H1 (cell line): ENCODE measurements around the gene FANCE. TPM values are rescaled to one million over a fixed set of nuclear protein-coding genes. Genes with fewer than 3 reads are reported as not detected.

Source experiments
- CTCF ChIA-PET: fragments of 300-600 bp; sonication (Branson Sonifier 250); formaldehyde crosslinking; loops from one replicate; lab custom pipeline; 2021; ENCODE audit not compliant: partially characterized antibody; lab: Charles Lee
- POLR2A ChIA-PET: fragments of 300-600 bp; sonication (Branson Sonifier 250); formaldehyde crosslinking; loops from one replicate; lab custom pipeline; 2021; ENCODE audit warnings: inconsistent platforms; ENCODE audit not compliant: partially characterized antibody; lab: Charles Lee
- DNase-seq, 2 experiments: peaks; one replicate each; pipeline versions ENCODE4 v3.0.0 to v3.0.0-alpha.2; 2010 to 2022; ENCODE audit warnings: low spot score in 2 of 2, low read depth in 1 of 2, mixed read lengths in 1 of 2
- FAIRE-seq: peaks from 2 replicates; lab custom pipeline; 2011; peaks lifted over from hg19 to GRCh38; lab: Jason Lieb, UNC
- H2AFZ ChIP-seq: 2 replicates; pipeline ENCODE4 v1.8.1; 2012; ENCODE audit warnings: low read length, inconsistent platforms
- H2AK5ac ChIP-seq: 2 replicates; pipeline ENCODE4 v1.6.1; 2013; ENCODE audit warnings: low read depth, low read length
- H2BK120ac ChIP-seq: replicated peaks from 2 replicates; pipeline ENCODE3; 2013; ENCODE audit warnings: low read depth, low read length, inconsistent platforms
- H2BK12ac ChIP-seq: 2 replicates; pipeline ENCODE4 v1.6.1; 2013; ENCODE audit warnings: low read depth, low read length
- H2BK15ac ChIP-seq: 2 replicates; pipeline ENCODE4 v1.6.1; 2013; ENCODE audit warnings: low read length
- H2BK20ac ChIP-seq: 2 replicates; pipeline ENCODE4 v1.6.1; 2013; ENCODE audit warnings: low read length
- H2BK5ac ChIP-seq: 2 replicates; pipeline ENCODE4 v1.6.1; 2013; ENCODE audit warnings: low read depth, low read length
- H3K14ac ChIP-seq: 2 replicates; pipeline ENCODE4 v1.6.1; 2013; ENCODE audit warnings: inconsistent platforms; ENCODE audit not compliant: insufficient read length
- H3K18ac ChIP-seq: 2 replicates; pipeline ENCODE4 v1.6.1; 2013; ENCODE audit warnings: low read length; ENCODE audit errors: extremely low read depth
- H3K23ac ChIP-seq: 2 replicates; pipeline ENCODE4 v1.6.1; 2013; ENCODE audit warnings: inconsistent platforms; ENCODE audit not compliant: insufficient read length
- H3K23me2 ChIP-seq: 2 replicates; pipeline ENCODE4 v1.6.1; 2013; ENCODE audit warnings: low read depth, low read length
- H3K27ac ChIP-seq: 2 replicates; pipeline ENCODE4 v1.6.1; 2011; ENCODE audit warnings: low read depth, low read length, inconsistent platforms
- H3K27me3 ChIP-seq, 4 experiments: replicated peaks in 1 of 4; 1 replicate in 1 of 4; 2 replicates in 3 of 4; pipeline versions ENCODE4 v1.6.1 to v1.8.1; 2011 to 2013; ENCODE audit warnings: low read length in 3 of 4, mild to moderate bottlenecking in 3 of 4, inconsistent platforms in 2 of 4, mixed read lengths in 2 of 4, moderate library complexity in 1 of 4; ENCODE audit not compliant: control insufficient read depth in 3 of 4, insufficient read depth in 3 of 4; ENCODE audit errors: extremely low read depth in 1 of 4
- H3K36me3 ChIP-seq, 4 experiments: 2 replicates each; pipeline versions ENCODE4 v1.6.1 to v1.8.1; 2011 to 2013; ENCODE audit warnings: mild to moderate bottlenecking in 4 of 4, low read length in 3 of 4, moderate library complexity in 2 of 4, control low read depth in 1 of 4, inconsistent platforms in 1 of 4; ENCODE audit not compliant: insufficient read depth in 4 of 4, control insufficient read depth in 2 of 4
- H3K4ac ChIP-seq: replicated peaks from 2 replicates; pipeline ENCODE3; 2013; ENCODE audit warnings: low read length, low read depth, mixed read lengths, inconsistent platforms; ENCODE audit not compliant: insufficient read length
- H3K4me1 ChIP-seq, 4 experiments: replicated peaks in 1 of 4; 1 replicate in 1 of 4; 2 replicates in 3 of 4; pipeline versions ENCODE4 v1.6.1 to v1.8.1; 2011 to 2013; ENCODE audit warnings: low read length in 3 of 4, inconsistent platforms in 2 of 4, mixed read lengths in 1 of 4; ENCODE audit not compliant: insufficient read depth in 4 of 4, control insufficient read depth in 3 of 4
- H3K4me2 ChIP-seq, 2 experiments: 2 replicates each; pipeline versions ENCODE4 v1.6.1 to v1.8.1; 2011 to 2013; ENCODE audit warnings: low read depth in 2 of 2, low read length in 2 of 2, control low read depth in 1 of 2, inconsistent platforms in 1 of 2, mild to moderate bottlenecking in 1 of 2; ENCODE audit not compliant: insufficient read depth in 1 of 2
- H3K4me3 ChIP-seq, 4 experiments: fragments of 200-600, 300-600 bp in 1 of 4; sonication (generic), shearing (Covaris generic), sonication (Bioruptor Twin) in 1 of 4; 2 replicates each; pipeline versions ENCODE4 v1.5.1 to v1.8.1; 2011 to 2016; ENCODE audit warnings: low read length in 4 of 4, low read depth in 3 of 4, control low read depth in 2 of 4, inconsistent platforms in 2 of 4, mild to moderate bottlenecking in 2 of 4, mixed read lengths in 1 of 4, moderate library complexity in 1 of 4; ENCODE audit not compliant: insufficient read depth in 2 of 4; ENCODE audit errors: extremely low read depth in 1 of 4
- H3K56ac ChIP-seq: replicated peaks from 2 replicates; pipeline ENCODE3; 2013; ENCODE audit warnings: low read depth, mild to moderate bottlenecking, mixed read lengths, low read length, inconsistent platforms; ENCODE audit not compliant: insufficient read length
- H3K79me1 ChIP-seq: 2 replicates; pipeline ENCODE4 v1.6.1; 2013; ENCODE audit warnings: low read depth, low read length, control low read depth
- H3K79me2 ChIP-seq, 2 experiments: 2 replicates each; pipeline versions ENCODE4 v1.6.1 to v1.8.1; 2012 to 2013; ENCODE audit warnings: low read length in 2 of 2, mild to moderate bottlenecking in 2 of 2, inconsistent platforms in 1 of 2; ENCODE audit not compliant: insufficient read depth in 2 of 2, control insufficient read depth in 1 of 2
- H3K9ac ChIP-seq, 4 experiments: replicated peaks in 1 of 4; 1 replicate in 1 of 4; 2 replicates in 3 of 4; pipeline versions ENCODE4 v1.6.1 to v1.8.1; 2011 to 2013; ENCODE audit warnings: low read depth in 3 of 4, low read length in 3 of 4, control low read depth in 2 of 4, mild to moderate bottlenecking in 2 of 4, moderate library complexity in 2 of 4, inconsistent platforms in 1 of 4; ENCODE audit errors: extremely low read depth in 1 of 4
- H3K9me3 ChIP-seq, 2 experiments: 2 replicates each; pipeline versions ENCODE4 v1.6.1 to v1.8.1; 2012 to 2013; ENCODE audit warnings: mild to moderate bottlenecking in 2 of 2, moderate library complexity in 2 of 2, control low read depth in 1 of 2, inconsistent platforms in 1 of 2, low read depth in 1 of 2, low read length in 1 of 2, mixed read lengths in 1 of 2; ENCODE audit not compliant: insufficient read depth in 2 of 2
- H4K20me1 ChIP-seq, 2 experiments: replicated peaks in 1 of 2; 2 replicates each; pipeline versions ENCODE3 to v1.8.1; 2011 to 2013; ENCODE audit warnings: inconsistent platforms in 2 of 2, low read length in 2 of 2, mild to moderate bottlenecking in 1 of 2; ENCODE audit not compliant: insufficient read depth in 2 of 2, control insufficient read depth in 1 of 2
- H4K5ac ChIP-seq: 2 replicates; pipeline ENCODE4 v1.6.1; 2013; ENCODE audit warnings: low read length, low read depth, mixed read lengths, inconsistent platforms; ENCODE audit not compliant: insufficient read length
- H4K8ac ChIP-seq: 2 replicates; pipeline ENCODE4 v1.8.0; 2013; ENCODE audit warnings: mild to moderate bottlenecking, moderate library complexity, low read length, inconsistent platforms; ENCODE audit not compliant: insufficient read depth; ENCODE audit errors: extremely low read depth
- H4K91ac ChIP-seq: replicated peaks from 2 replicates; pipeline ENCODE3; 2013; ENCODE audit warnings: low read length, mixed read lengths, inconsistent platforms; ENCODE audit not compliant: insufficient read length
- SIN3A ChIP-seq, 2 experiments: IDR thresholded peaks in 1 of 2; conservative IDR thresholded peaks in 1 of 2; 2 replicates each; pipeline ENCODE4 v1.6.1; 2011 to 2012; ENCODE audit warnings: low read length in 2 of 2, improper control_type of control experiment in 1 of 2, low read depth in 1 of 2, mild to moderate bottlenecking in 1 of 2
- YY1 ChIP-seq: IDR thresholded peaks from 2 replicates; pipeline ENCODE4 v1.6.1; 2011; ENCODE audit warnings: low read depth, mild to moderate bottlenecking, low read length
- WGBS, 2 experiments: shearing (Covaris generic) in 1 of 2; methylation state at CpG; one replicate each; pipeline versions ENCODE4 v1.1.6 to v1.1.7; 2013 to 2015; ENCODE audit warnings: low lambda C conversion rate in 2 of 2, mixed read lengths in 2 of 2, inconsistent platforms in 1 of 2, low coverage in 1 of 2, missing lambda C conversion rate in 1 of 2; ENCODE audit not compliant: insufficient replicate concordance in 2 of 2, insufficient coverage in 1 of 2, insufficient read length in 1 of 2; ENCODE audit errors: extremely low coverage in 1 of 2, missing lambda C conversion rate in 1 of 2; 5-methylcytosine and 5-hydroxymethylcytosine counted together
- polyA plus RNA-seq, 7 experiments: library from polyadenylated mRNA; depleted of rRNA in 3 of 7; stranded (reverse) in 5 of 7; unstranded in 2 of 7; fragments of >200 nt in 5 of 7; fragments of 200-250 nt in 2 of 7; gene quantifications; 1 replicate in 5 of 7; 2 replicates in 1 of 7; 4 replicates in 1 of 7; pipeline versions ENCODE4 v1.2.1 to v1.2.3, GENCODE V29; 2011 to 2013; ENCODE audit warnings: missing spikeins in 2 of 7, mixed read lengths in 2 of 7
- total RNA-seq: library from RNA; stranded (reverse); fragmentation: NEBNext Ultra II Directional; extraction: Animal tissue kit (Norgen Biotek cat#: 25700); gene quantifications from 2 replicates; pipeline ENCODE4 v1.2.1, GENCODE V29; 2021

The FANCE gene
- total and polyA plus RNA-seq, 2 of the 8 experiments (the other 6 are each of a cell fraction or from before 2014, with no cell fraction given) = 16.1 to 17.0 TPM

DNA sequence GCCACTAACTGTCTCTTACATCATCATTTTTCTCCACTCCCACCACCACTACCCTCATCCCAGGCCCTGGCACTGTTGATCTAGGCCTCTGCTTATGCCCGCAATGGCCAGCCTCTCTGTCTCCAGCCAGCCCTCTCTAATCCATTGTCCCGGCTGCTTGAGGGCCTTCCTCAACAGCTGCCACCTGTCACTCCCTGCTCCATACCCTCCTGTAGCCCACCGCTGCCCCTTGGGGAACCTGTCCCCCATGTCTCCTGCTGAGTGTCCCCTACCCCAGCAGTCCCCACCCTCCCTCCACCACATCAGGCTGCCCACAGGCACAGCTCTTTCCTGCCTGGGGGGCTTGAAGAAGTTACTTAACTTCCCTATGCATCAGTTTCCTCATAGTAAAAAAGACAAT is 31.4 kb downstream of the FANCE start:
- whole genome bisulfite sequencing, 2 experiments = 78% methylated on average over 3 of the region's 3 CpGs; no CpG with 5 or more reads in 1 of the 2 experiments
- peaks cover 0 to 5% of the 10 kb centered on the region in 2 experiments for H4K20me1 ChIP-seq
- no peak overlapping the region for H2BK12ac ChIP-seq

More for the DNA sequence above, 31.4 kb downstream of the FANCE start:
- H2BK20ac ChIP-seq = no peak overlapping the region
- no peak overlapping the region for H3K27ac ChIP-seq
- H2AK5ac ChIP-seq = no peak overlapping the region
- H3K23me2 ChIP-seq = peaks cover 5% of the 10 kb centered on the region; the same call in 1 of the 2 replicates
- H3K4me1 ChIP-seq = peaks cover 21 to 37% (median 31%) of the 10 kb centered on the region in 4 experiments
- H3K56ac ChIP-seq = no peak overlapping the region
- H2BK5ac ChIP-seq = no peak overlapping the region
- H3K18ac ChIP-seq = no peak overlapping the region
- peaks cover 0 to 10% of the 10 kb centered on the region in 2 experiments; a peak in 2 of 4 replicates for H3K79me2 ChIP-seq
- no peak overlapping the region for H4K5ac ChIP-seq
- no peak overlapping the region for H3K14ac ChIP-seq
- no peaks in the 10 kb centered on the region; a peak in 1 of 7 replicates for H3K27me3 ChIP-seq
- ChIA-PET CTCF (interaction anchor here (0.6 to 4.7 kb wide), 7 partner anchors 12 to 187 kb away, joined by 3 to 28 read pairs (median 4); partner anchors contain the start of genes DEF6, RPL10A and TEAD3), POLR2A (interaction anchor here (0.9 to 37.6 kb wide), 3 partner anchors 6 to 31 kb away, joined by 3 to 1319 read pairs (median 1319); partner anchors contain the start of genes FANCE, RPL10A and TEAD3)
- no peak overlapping the region for H4K8ac ChIP-seq
- TF ChIP-seq SIN3A (conservative IDR thresholded peaks at IDR 0.05 in 1 of 2, IDR thresholded peaks at IDR 0.05 in 1 of 2; ENCODE audit: low read depth in 1 of 2, low read length in 2 of 2) (no peak), YY1 (no peak)
- H3K4me3 ChIP-seq = no peak overlapping the region
- H3K9ac ChIP-seq = no peak overlapping the region
- no peak overlapping the region for H4K91ac ChIP-seq
- FAIRE-seq (no peak), DNase-seq (no peak)
- peaks cover 6% of the 10 kb centered on the region for H3K79me1 ChIP-seq
- no peak overlapping the region for H3K4ac ChIP-seq
- H2BK120ac ChIP-seq = no peak overlapping the region
- H2AFZ ChIP-seq = no peak overlapping the region
- no peak overlapping the region for H3K23ac ChIP-seq
- no peak overlapping the region for H3K4me2 ChIP-seq
- no peak overlapping the region for H2BK15ac ChIP-seq
- H3K36me3 ChIP-seq = peaks cover 0 to 10% (median 2%) of the 10 kb centered on the region in 4 experiments; a peak in 2 of 8 replicates
- H3K9me3 ChIP-seq = no peaks in the 10 kb centered on the region
